ENCODE results near the gene IAPP. TPM values are rescaled to one million over a fixed set of nuclear protein-coding genes. Genes with fewer than 3 reads are reported as not detected.

Gene IAPP
- total and polyA plus RNA-seq, 9 of the 15 experiments (the other 6 are each of a cell fraction or from before 2014, with no cell fraction given), result not detected

DNA sequence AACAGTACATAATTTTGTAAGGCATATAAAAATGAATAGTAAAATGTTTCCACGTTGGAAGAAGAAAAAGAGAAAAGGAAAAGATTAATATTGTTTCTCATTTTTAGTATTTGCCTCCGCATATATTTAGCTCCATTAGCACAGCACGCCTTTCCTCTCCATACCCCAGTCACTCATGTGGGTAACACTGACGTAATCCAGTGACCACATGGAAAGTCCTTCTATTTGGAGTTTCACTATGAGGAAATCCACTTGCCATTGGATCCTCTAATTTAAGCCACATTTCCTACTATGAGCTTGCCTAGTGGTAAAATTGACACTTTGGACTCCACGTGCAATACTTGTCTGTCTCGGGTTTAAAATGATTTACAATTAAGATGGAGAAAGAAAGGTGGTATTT is 32.3 kb upstream of the IAPP start:
- intact Hi-C loops (cut with micrococcal nuclease), result no loop called here
- WGBS (ENCODE audit: insufficient coverage, low coverage, missing lambda C conversion rate), result 64% methylated on average over 6 of the region's 6 CpGs

More for the DNA sequence above, 32.3 kb upstream of the IAPP start:
- Histone ChIP-seq H2AFZ (ENCODE audit: low read depth, low read length) (no peak overlapping the region), H3K4me1 (replicated peaks in 1 of 2; ENCODE audit: control insufficient read depth in 2 of 2, insufficient read depth in 2 of 2, low read length in 2 of 2) (no peaks in the 10 kb centered on the region; a peak in 1 of 5 replicates), H3K36me3 (ENCODE audit: control insufficient read depth, insufficient read depth, low read length) (no peaks in the 10 kb centered on the region), H3K79me2 (ENCODE audit: control insufficient read depth, insufficient read depth, low read length) (no peaks in the 10 kb centered on the region), H3K9me1 (ENCODE audit: control insufficient read depth, insufficient read depth, low read length) (no peaks in the 10 kb centered on the region), H3K4me2 (ENCODE audit: insufficient read depth, low read length) (no peak overlapping the region), H3K27me3 (ENCODE audit: control insufficient read depth in 2 of 2, insufficient read depth in 2 of 2, low read length in 2 of 2) (no peaks in the 10 kb centered on the region), H3K4me3 (no peak overlapping the region), H4K20me1 (replicated peaks; ENCODE audit: control insufficient read depth, insufficient read depth, low read length) (no peaks in the 10 kb centered on the region), H3K9me3 (replicated peaks; ENCODE audit: control insufficient read depth, insufficient read depth, low read depth, low read length) (no peaks in the 10 kb centered on the region), H3K27ac (ENCODE audit: extremely low read depth, low read depth, low read length) (no peak overlapping the region), H3K9ac (ENCODE audit: insufficient read depth in 1 of 2, low read depth in 2 of 2, low read length in 2 of 2) (no peak overlapping the region)
- no peak for DNase-seq (ENCODE audit: extremely low read depth in 1 of 4, low spot score in 3 of 4)
- in situ Hi-C loops (cut with MboI), result no loop called here
- ATAC-seq, result no peak
- no peak for FAIRE-seq
- TF ChIP-seq CUX1 (CRISPR knock-in tag; IDR thresholded peaks at IDR 0.05), result no peak
- no peak for TF ChIP-seq HNRNPL (IDR thresholded peaks at IDR 0.05; ENCODE audit: low read depth, low read length)
- TF ChIP-seq ZBTB8A (IDR thresholded peaks at IDR 0.05; ENCODE audit: partially characterized antibody), result no peak
- TF ChIP-seq SIRT6 (IDR thresholded peaks at IDR 0.05; ENCODE audit: low read depth, low read length), result no peak
- no peak for TF ChIP-seq TFAP4 (CRISPR knock-in tag; IDR thresholded peaks at IDR 0.05; ENCODE audit: borderline replicate concordance)
- no peak for TF ChIP-seq MCM3 (IDR thresholded peaks at IDR 0.05)
- TF ChIP-seq CBFB (CRISPR knock-in tag; IDR thresholded peaks at IDR 0.05), result no peak
- TF ChIP-seq CBFA2T3 (IDR thresholded peaks at IDR 0.05), result no peak
- no peak for TF ChIP-seq NUFIP1 (IDR thresholded peaks at IDR 0.05; ENCODE audit: partially characterized antibody)
- TF ChIP-seq PHB (CRISPR knock-in tag; IDR thresholded peaks at IDR 0.05), result no peak
- no peak for TF ChIP-seq PHF21A (IDR thresholded peaks at IDR 0.05; ENCODE audit: borderline replicate concordance, low read depth)
- TF ChIP-seq ZNF668 (CRISPR knock-in tag; IDR thresholded peaks at IDR 0.05), result no peak
- no peak for TF ChIP-seq ZNF507 (tag; conservative IDR thresholded peaks at IDR 0.05)
- no peak for TF ChIP-seq ZFP1 (CRISPR knock-in tag; IDR thresholded peaks at IDR 0.05)
- no peak for TF ChIP-seq MYBL2 (IDR thresholded peaks at IDR 0.05; ENCODE audit: low read depth)
- TF ChIP-seq MYBL2 (CRISPR knock-in tag; IDR thresholded peaks at IDR 0.05; ENCODE audit: borderline replicate concordance), result no peak
- TF ChIP-seq ZNF282 (CRISPR knock-in tag; IDR thresholded peaks at IDR 0.05), result no peak
- TF ChIP-seq LARP7 (IDR thresholded peaks at IDR 0.05), result no peak
- ChIA-PET CTCF (ENCODE audit: low intra/inter-chr PET ratio) (no interaction called here), POLR2A (interaction anchor here (1.5 kb wide), 1 partner anchor 21 kb away, joined by 3 read pairs; no protein-coding TSS in a partner anchor)
- no TSS peak for BruUV-seq (replicated peaks)
